Liver (tissue), 3 donors: Measurements from ENCODE around the gene LRRFIP2.

Experiments
- RXRA ChIP-seq, 2 donors: IDR thresholded peaks; 2 replicates each; pipeline ENCODE4 v1.6.1; 2017 to 2018; ENCODE audit warnings: antibody characterized with exemption in 2 of 2, mild to moderate bottlenecking in 1 of 2
- TF ChIP-seq, protein P1 (sequence below): fragments of 150-350 bp; IDR thresholded peaks from 2 replicates; pipeline ENCODE4 v1.5.1; 2017; ENCODE audit warnings: improper control_type of control experiment, low read depth, low read length; ENCODE audit not compliant: missing input control
- TF ChIP-seq, protein P2 (sequence below): IDR thresholded peaks from 2 replicates; pipeline ENCODE4 v1.6.1; 2016; ENCODE audit warnings: antibody characterized with exemption
- donor health status: healthy.
- donor health status: healthy.

DNA sequence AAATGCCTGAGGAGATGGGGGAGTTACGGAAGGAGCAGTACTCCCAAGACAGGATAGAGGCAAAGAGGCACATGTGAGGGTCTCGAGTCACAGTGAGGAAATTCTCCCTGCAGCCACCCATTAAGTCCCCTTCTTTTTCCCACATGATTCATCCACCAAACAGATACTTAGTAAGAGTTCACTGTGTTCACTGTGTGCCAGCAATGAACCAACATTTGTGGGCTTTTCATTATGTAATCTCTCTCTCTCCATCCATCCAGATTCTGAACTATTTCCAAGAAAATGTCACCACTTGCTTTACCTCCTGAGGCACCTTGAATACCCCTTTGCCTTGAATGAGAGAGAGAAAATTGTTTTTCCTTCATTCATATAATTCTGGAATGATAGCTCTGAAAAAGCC lies 24.6 kb upstream of the LRRFIP2 start:
- TF ChIP-seq, protein P1, sequence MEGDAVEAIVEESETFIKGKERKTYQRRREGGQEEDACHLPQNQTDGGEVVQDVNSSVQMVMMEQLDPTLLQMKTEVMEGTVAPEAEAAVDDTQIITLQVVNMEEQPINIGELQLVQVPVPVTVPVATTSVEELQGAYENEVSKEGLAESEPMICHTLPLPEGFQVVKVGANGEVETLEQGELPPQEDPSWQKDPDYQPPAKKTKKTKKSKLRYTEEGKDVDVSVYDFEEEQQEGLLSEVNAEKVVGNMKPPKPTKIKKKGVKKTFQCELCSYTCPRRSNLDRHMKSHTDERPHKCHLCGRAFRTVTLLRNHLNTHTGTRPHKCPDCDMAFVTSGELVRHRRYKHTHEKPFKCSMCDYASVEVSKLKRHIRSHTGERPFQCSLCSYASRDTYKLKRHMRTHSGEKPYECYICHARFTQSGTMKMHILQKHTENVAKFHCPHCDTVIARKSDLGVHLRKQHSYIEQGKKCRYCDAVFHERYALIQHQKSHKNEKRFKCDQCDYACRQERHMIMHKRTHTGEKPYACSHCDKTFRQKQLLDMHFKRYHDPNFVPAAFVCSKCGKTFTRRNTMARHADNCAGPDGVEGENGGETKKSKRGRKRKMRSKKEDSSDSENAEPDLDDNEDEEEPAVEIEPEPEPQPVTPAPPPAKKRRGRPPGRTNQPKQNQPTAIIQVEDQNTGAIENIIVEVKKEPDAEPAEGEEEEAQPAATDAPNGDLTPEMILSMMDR, result no peak
- no peak for TF ChIP-seq RXRA (IDR thresholded peaks at IDR 0.05)
- TF ChIP-seq, protein P2, sequence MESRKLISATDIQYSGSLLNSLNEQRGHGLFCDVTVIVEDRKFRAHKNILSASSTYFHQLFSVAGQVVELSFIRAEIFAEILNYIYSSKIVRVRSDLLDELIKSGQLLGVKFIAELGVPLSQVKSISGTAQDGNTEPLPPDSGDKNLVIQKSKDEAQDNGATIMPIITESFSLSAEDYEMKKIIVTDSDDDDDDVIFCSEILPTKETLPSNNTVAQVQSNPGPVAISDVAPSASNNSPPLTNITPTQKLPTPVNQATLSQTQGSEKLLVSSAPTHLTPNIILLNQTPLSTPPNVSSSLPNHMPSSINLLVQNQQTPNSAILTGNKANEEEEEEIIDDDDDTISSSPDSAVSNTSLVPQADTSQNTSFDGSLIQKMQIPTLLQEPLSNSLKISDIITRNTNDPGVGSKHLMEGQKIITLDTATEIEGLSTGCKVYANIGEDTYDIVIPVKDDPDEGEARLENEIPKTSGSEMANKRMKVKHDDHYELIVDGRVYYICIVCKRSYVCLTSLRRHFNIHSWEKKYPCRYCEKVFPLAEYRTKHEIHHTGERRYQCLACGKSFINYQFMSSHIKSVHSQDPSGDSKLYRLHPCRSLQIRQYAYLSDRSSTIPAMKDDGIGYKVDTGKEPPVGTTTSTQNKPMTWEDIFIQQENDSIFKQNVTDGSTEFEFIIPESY, result no peak
